ELR (cell line): ENCODE results near the gene CAPN13.

ENCODE experiments used
- DNase-seq: peaks from one replicate; pipeline ENCODE4 v3.0.0-alpha.2; 2015; ENCODE audit warnings: low read depth

The CAPN13 gene

DNA sequence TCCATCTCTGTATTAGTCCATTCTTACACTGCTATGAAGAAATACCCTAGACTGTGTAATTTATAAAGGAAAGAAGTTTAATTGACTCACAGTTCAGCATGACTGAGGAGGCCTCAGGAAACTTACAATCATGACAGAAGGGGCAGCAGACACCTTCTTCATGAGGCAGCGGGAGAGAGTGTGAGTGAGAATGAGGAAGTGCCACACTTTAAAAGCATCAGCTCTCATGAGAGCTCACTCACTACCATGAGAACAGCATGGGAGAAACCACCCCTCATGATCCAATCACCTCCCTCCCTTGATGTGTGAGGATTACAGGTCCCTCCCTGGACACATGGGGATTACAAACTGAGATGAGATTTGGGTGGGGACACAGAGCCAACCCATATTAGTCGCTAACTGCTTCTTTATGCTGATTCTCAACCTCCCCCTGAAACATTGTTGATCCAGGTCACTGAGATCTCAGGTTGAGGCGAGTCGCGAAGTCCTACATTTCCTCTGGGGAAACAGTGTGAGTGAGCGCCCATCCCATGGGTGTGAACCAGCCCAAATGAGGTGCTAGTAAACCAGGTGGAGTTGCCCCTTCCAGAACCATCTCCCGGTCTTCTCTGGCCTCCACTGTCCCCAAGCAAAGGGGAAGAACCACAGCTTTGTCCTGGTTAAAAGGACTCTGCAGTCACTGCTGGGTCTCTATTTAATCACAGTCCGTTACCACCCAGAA is 123.8 kb downstream of the CAPN13 start:
- DNase-seq, result no peak

- DNase-seq, result no peak
These were observed 126.2 kb downstream of the CAPN13 start for GRCh38 chr2:30681022-30681421.

GRCh38 chr2:30680121-30680520 is 127.1 kb downstream of the CAPN13 start:
- DNase-seq, result no peak

DNA sequence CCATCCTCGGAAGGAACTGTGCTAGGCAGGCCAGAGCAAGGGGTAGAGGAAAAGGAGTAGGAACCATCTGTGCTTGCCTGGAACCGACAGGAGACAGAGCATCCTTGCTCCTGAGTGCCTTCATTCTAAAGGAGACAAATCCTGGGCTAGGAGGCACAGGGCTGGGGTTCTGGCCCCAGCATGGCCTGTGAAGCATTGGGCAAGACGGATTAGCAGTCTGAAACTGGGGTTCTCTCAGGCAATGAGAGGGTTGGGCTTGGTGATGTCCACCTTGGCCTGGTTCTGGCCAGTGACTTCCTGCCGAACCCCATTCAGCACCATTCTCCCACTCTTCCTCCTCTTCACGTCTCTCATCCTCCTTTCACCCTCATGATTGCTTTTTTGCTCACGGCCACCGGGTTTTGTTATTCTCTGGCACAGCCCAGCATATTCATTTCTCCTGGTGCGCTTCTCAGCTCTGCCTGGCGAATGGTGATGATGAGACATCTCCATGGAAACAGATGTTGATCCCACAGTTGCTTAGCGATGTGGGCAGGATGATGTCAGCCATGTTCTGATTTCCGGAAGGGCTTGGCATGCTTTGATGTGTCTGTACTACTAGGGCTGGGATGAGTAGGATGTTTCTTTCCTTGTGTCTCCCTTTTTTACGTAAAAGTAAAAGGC is 127.7 kb downstream of the CAPN13 start:
- no peak for DNase-seq

- DNase-seq, result no peak
These were observed 128.7 kb downstream of the CAPN13 start for GRCh38 chr2:30678410-30679137.

GRCh38 chr2:30677861-30678385 is 129.3 kb downstream of the CAPN13 start:
- DNase-seq, result no peak

DNA sequence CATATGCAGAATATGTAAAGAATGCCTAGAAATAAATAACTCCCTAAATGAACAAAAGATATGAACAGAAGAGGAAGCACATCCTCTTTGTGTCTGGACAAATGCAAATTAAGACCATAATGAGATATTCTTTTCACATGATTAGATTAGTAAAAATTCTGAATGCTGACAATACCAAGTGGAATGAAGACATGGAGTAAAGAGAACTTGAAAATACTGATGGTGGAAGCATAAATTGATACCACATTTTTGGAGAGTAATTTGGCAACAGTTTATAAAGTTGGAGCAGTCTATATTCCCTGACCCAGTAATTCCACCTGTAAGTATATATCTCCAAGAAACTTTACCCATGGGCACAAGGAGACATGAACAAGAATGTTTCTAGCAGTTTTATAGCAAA is 130.0 kb downstream of the CAPN13 start:
- DNase-seq, result no peak

GRCh38 chr2:30675758-30676157 is 131.5 kb downstream of the CAPN13 start:
- DNase-seq, result peak; percentile 32

GRCh38 chr2:30673127-30673526 is 134.1 kb downstream of the CAPN13 start:
- DNase-seq, result no peak
